HCT116 (cell line): ENCODE results near the gene ATP11B. TPM values are rescaled to one million over a fixed set of nuclear protein-coding genes. Genes with fewer than 3 reads are reported as not detected.

Experiments used
- ATAC-seq: fragments of 200-7000 bp; cut with Tn5 transposase; 2 replicates; pipeline ENCODE4 v1.9.1; 2020; ENCODE audit warnings: mild to moderate bottlenecking, moderate library complexity
- BruUV-seq: library from RNA; stranded (reverse); fragments of 400-500 nt; replicated peaks from 2 replicates; lab custom pipeline; 2021; lab: Mats Ljungman, UMichigan
- CTCF ChIA-PET: fragments of 300-600 bp; sonication (Branson Sonifier 250); formaldehyde crosslinking; loops from one replicate; lab custom pipeline; 2021; ENCODE audit warnings: antibody characterized with exemption; lab: Charles Lee
- POLR2A ChIA-PET: fragments of 300-600, 350-600 bp; sonication (Branson Sonifier 250); formaldehyde crosslinking; loops from one replicate; lab custom pipeline; 2021; ENCODE audit warnings: antibody characterized with exemption; lab: Charles Lee
- RAD21 ChIA-PET, 2 experiments: fragments of 300-600 bp; sonication (Branson Sonifier 250); formaldehyde crosslinking; loops; one replicate each; lab custom pipeline; 2023; ENCODE audit warnings: low total read pairs in 2 of 2; ENCODE audit not compliant: uncharacterized antibody in 2 of 2, unreplicated experiment in 2 of 2, low non-redundant PET in 1 of 2; lab: Charles Lee
- DNase-seq: peaks from one replicate; pipeline ENCODE4 v3.0.0-alpha.2; 2010; ENCODE audit warnings: low read depth, low spot score
- H2AFZ ChIP-seq: fragments of 200-600 bp; shearing (Covaris generic), sonication (generic); 2 replicates; pipeline ENCODE4 v1.6.1; 2017; ENCODE audit warnings: low read depth, mixed run types, mixed read lengths, antibody characterized with exemption, low read length; ENCODE audit not compliant: poor library complexity, severe bottlenecking
- H3K27ac ChIP-seq: 2 replicates; pipeline ENCODE4 v1.5.1; 2012; ENCODE audit warnings: low read depth, low read length
- H3K27me3 ChIP-seq: fragments of 200-600 bp; sonication (generic); 2 replicates; pipeline ENCODE4 v1.6.1; 2016; ENCODE audit warnings: mixed run types, low read length, mixed read lengths; ENCODE audit not compliant: insufficient read depth
- H3K36me3 ChIP-seq, 2 experiments: fragments of 200-500 bp in 1 of 2; fragments of 200-600 bp in 1 of 2; sonication (Bioruptor generic) in 1 of 2; sonication (generic) in 1 of 2; 2 replicates each; pipeline versions ENCODE4 v1.5.1 to v1.6.1; 2014 to 2016; ENCODE audit warnings: low read length in 2 of 2, inconsistent platforms in 1 of 2, mixed read lengths in 1 of 2, mixed run types in 1 of 2; ENCODE audit not compliant: insufficient read depth in 2 of 2, control insufficient read depth in 1 of 2
- H3K4me1 ChIP-seq, 2 experiments: fragments of 200-600 bp in 1 of 2; sonication (generic) in 1 of 2; 2 replicates each; pipeline versions ENCODE4 v1.5.1 to v1.6.1; 2012 to 2017; ENCODE audit warnings: low read length in 2 of 2, inconsistent platforms in 1 of 2, mild to moderate bottlenecking in 1 of 2, mixed read lengths in 1 of 2, mixed run types in 1 of 2, moderate library complexity in 1 of 2; ENCODE audit not compliant: insufficient read depth in 2 of 2, control insufficient read depth in 1 of 2
- H3K4me2 ChIP-seq: fragments of 200-600 bp; sonication (generic); 2 replicates; pipeline ENCODE4 v1.6.1; 2017; ENCODE audit warnings: mixed run types, low read length, mixed read lengths
- H3K4me3 ChIP-seq, 2 experiments: fragments of 200-600 bp in 1 of 2; sonication (generic) in 1 of 2; replicated peaks in 1 of 2; 2 replicates each; pipeline ENCODE4 v1.5.1; 2011 to 2016; ENCODE audit warnings: low read length in 2 of 2, control low read depth in 1 of 2, low read depth in 1 of 2, mild to moderate bottlenecking in 1 of 2, mixed read lengths in 1 of 2, mixed run types in 1 of 2
- H3K79me2 ChIP-seq: fragments of 200-600 bp; sonication (generic); 2 replicates; pipeline ENCODE4 v1.6.1; 2017; ENCODE audit warnings: mild to moderate bottlenecking, mixed run types, low read length, moderate library complexity, mixed read lengths; ENCODE audit not compliant: insufficient read depth
- H3K9ac ChIP-seq: fragments of 200-600 bp; sonication (generic); 2 replicates; pipeline ENCODE4 v1.6.1; 2016; ENCODE audit warnings: low read length, mixed read lengths
- H3K9me2 ChIP-seq: fragments of 200-600 bp; sonication (generic), shearing (Covaris generic); 2 replicates; pipeline ENCODE4 v1.6.1; 2017; ENCODE audit warnings: mixed run types, mild to moderate bottlenecking, moderate library complexity; ENCODE audit not compliant: insufficient read depth
- H3K9me3 ChIP-seq, 2 experiments: fragments of 200-500 bp in 1 of 2; fragments of 200-600 bp in 1 of 2; sonication (Bioruptor generic) in 1 of 2; sonication (generic) in 1 of 2; 2 replicates each; pipeline ENCODE4 v1.6.1; 2014 to 2017; ENCODE audit warnings: low read length in 2 of 2, mixed read lengths in 2 of 2, inconsistent platforms in 1 of 2, low read depth in 1 of 2, mild to moderate bottlenecking in 1 of 2, mixed run types in 1 of 2, moderate library complexity in 1 of 2; ENCODE audit not compliant: control insufficient read depth in 1 of 2, insufficient read depth in 1 of 2
- H4K20me1 ChIP-seq: fragments of 200-600 bp; sonication (generic), shearing (Covaris generic); 2 replicates; pipeline ENCODE4 v1.6.1; 2017; ENCODE audit warnings: mixed run types, mild to moderate bottlenecking, moderate library complexity; ENCODE audit not compliant: insufficient read depth
- ATF3 ChIP-seq: IDR thresholded peaks from 2 replicates; pipeline ENCODE4 v1.6.1; 2012
- ELF1 ChIP-seq: IDR thresholded peaks from 2 replicates; pipeline ENCODE4 v1.6.1; 2012; ENCODE audit warnings: low read depth, borderline replicate concordance
- EZH2 ChIP-seq: fragments of 200-600 bp; sonication (generic); IDR thresholded peaks from 2 replicates; pipeline ENCODE4 v1.6.1; 2017; ENCODE audit warnings: antibody characterized with exemption, mixed run types
- EZH2phosphoT487 ChIP-seq: fragments of 200-600 bp; IDR thresholded peaks from 2 replicates; pipeline ENCODE4 v1.6.1; 2018; ENCODE audit warnings: antibody characterized with exemption, borderline replicate concordance
- JUND ChIP-seq: IDR thresholded peaks from 2 replicates; pipeline ENCODE4 v1.6.1; 2012
- POLR2A ChIP-seq: IDR thresholded peaks from 2 replicates; pipeline ENCODE4 v1.7.0; 2011; ENCODE audit warnings: borderline replicate concordance; ENCODE audit not compliant: insufficient read depth, insufficient read length; ENCODE audit errors: extremely low read depth
- RAD21 ChIP-seq: IDR thresholded peaks from 2 replicates; pipeline ENCODE4 v1.6.1; 2012; ENCODE audit warnings: low read depth, mild to moderate bottlenecking
- SIN3A ChIP-seq: IDR thresholded peaks from 2 replicates; pipeline ENCODE4 v1.6.1; 2012; ENCODE audit warnings: low read depth
- SP1 ChIP-seq: IDR thresholded peaks from 2 replicates; pipeline ENCODE4 v1.6.1; 2012; ENCODE audit warnings: low read depth
- SRF ChIP-seq: IDR thresholded peaks from 2 replicates; pipeline ENCODE4 v1.6.1; 2012; ENCODE audit warnings: low read depth
- TCF7L2 ChIP-seq: IDR thresholded peaks from 2 replicates; pipeline ENCODE4 v1.7.0; 2011; ENCODE audit warnings: borderline replicate concordance, inconsistent platforms; ENCODE audit not compliant: insufficient read depth, insufficient read length; ENCODE audit errors: extremely low read depth
- YY1 ChIP-seq: IDR thresholded peaks from 2 replicates; pipeline ENCODE4 v1.6.1; 2011; ENCODE audit warnings: low read length, low read depth, moderate library complexity, mild to moderate bottlenecking; ENCODE audit not compliant: insufficient replicate concordance; ENCODE audit errors: extremely low read depth
- ZBTB33 ChIP-seq: IDR thresholded peaks from 2 replicates; pipeline ENCODE4 v1.6.1; 2011; ENCODE audit warnings: mild to moderate bottlenecking, low read length, moderate library complexity; ENCODE audit not compliant: insufficient replicate concordance; ENCODE audit errors: extremely low read depth
- ZNF274 ChIP-seq: fragments of 200-500 bp; sonication (Bioruptor generic); IDR thresholded peaks from 2 replicates; pipeline ENCODE4 v1.6.1; 2014; ENCODE audit warnings: mild to moderate bottlenecking, low read depth, low read length, inconsistent platforms
- intact Hi-C: fragments of 100-400 bp; cut with micrococcal nuclease; formaldehyde crosslinking; loops from 2 replicates; pipeline ENCODE4 v1.10.0; 2022
- total RNA-seq: library from RNA; stranded (reverse); gene quantifications from one replicate; pipeline ENCODE4 v1.2.1, GENCODE V29; 2021; ENCODE audit not compliant: unreplicated experiment
- TF ChIP-seq, protein P1 (sequence below): IDR thresholded peaks from 2 replicates; pipeline ENCODE4 v1.6.1; 2012; ENCODE audit warnings: low read depth
- TF ChIP-seq, protein P2 (sequence below), 3 experiments: fragments of 200-600 bp in 1 of 3; sonication (generic) in 1 of 3; IDR thresholded peaks in 2 of 3; conservative IDR thresholded peaks in 1 of 3; 2 replicates each; pipeline ENCODE4 v1.5.1; 2012 to 2017; ENCODE audit warnings: low read depth in 2 of 3, low read length in 2 of 3, antibody characterized with exemption in 1 of 3, borderline replicate concordance in 1 of 3, control low read depth in 1 of 3, mild to moderate bottlenecking in 1 of 3, mixed read lengths in 1 of 3, mixed run types in 1 of 3, moderate library complexity in 1 of 3; ENCODE audit not compliant: insufficient read depth in 1 of 3
- TF ChIP-seq, protein P3 (sequence below): IDR thresholded peaks from 2 replicates; pipeline ENCODE4 v1.6.1; 2012

Gene ATP11B
- total RNA-seq, 1 experiment from 2014 or later = 53.0 TPM

GRCh38 chr3:182784542-182784941, 8.8 kb upstream of the ATP11B start:
- no peak overlapping the region for H3K27ac ChIP-seq
- H2AFZ ChIP-seq = no peak overlapping the region
- no peak overlapping the region for H3K4me3 ChIP-seq
- no peak overlapping the region for H3K9ac ChIP-seq
- CTCF ChIA-PET = no interaction called here
- BruUV-seq = no TSS peak
- H3K9me2 ChIP-seq = no peaks in the 10 kb centered on the region
- ATAC-seq = no peak
- intact Hi-C loops = no loop called here
- TF ChIP-seq SIN3A (no peak), TCF7L2 (no peak), SRF (no peak), ATF3 (no peak), EZH2 (no peak), ZBTB33 (no peak), YY1 (no peak), ELF1 (no peak), SP1 (no peak), EZH2phosphoT487 (no peak), POLR2A (no peak), ZNF274 (no peak), JUND (no peak), RAD21 (no peak)
- TF ChIP-seq, protein P1, sequence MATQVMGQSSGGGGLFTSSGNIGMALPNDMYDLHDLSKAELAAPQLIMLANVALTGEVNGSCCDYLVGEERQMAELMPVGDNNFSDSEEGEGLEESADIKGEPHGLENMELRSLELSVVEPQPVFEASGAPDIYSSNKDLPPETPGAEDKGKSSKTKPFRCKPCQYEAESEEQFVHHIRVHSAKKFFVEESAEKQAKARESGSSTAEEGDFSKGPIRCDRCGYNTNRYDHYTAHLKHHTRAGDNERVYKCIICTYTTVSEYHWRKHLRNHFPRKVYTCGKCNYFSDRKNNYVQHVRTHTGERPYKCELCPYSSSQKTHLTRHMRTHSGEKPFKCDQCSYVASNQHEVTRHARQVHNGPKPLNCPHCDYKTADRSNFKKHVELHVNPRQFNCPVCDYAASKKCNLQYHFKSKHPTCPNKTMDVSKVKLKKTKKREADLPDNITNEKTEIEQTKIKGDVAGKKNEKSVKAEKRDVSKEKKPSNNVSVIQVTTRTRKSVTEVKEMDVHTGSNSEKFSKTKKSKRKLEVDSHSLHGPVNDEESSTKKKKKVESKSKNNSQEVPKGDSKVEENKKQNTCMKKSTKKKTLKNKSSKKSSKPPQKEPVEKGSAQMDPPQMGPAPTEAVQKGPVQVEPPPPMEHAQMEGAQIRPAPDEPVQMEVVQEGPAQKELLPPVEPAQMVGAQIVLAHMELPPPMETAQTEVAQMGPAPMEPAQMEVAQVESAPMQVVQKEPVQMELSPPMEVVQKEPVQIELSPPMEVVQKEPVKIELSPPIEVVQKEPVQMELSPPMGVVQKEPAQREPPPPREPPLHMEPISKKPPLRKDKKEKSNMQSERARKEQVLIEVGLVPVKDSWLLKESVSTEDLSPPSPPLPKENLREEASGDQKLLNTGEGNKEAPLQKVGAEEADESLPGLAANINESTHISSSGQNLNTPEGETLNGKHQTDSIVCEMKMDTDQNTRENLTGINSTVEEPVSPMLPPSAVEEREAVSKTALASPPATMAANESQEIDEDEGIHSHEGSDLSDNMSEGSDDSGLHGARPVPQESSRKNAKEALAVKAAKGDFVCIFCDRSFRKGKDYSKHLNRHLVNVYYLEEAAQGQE = no peak
- TF ChIP-seq, protein P2, sequence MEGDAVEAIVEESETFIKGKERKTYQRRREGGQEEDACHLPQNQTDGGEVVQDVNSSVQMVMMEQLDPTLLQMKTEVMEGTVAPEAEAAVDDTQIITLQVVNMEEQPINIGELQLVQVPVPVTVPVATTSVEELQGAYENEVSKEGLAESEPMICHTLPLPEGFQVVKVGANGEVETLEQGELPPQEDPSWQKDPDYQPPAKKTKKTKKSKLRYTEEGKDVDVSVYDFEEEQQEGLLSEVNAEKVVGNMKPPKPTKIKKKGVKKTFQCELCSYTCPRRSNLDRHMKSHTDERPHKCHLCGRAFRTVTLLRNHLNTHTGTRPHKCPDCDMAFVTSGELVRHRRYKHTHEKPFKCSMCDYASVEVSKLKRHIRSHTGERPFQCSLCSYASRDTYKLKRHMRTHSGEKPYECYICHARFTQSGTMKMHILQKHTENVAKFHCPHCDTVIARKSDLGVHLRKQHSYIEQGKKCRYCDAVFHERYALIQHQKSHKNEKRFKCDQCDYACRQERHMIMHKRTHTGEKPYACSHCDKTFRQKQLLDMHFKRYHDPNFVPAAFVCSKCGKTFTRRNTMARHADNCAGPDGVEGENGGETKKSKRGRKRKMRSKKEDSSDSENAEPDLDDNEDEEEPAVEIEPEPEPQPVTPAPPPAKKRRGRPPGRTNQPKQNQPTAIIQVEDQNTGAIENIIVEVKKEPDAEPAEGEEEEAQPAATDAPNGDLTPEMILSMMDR (IDR thresholded peaks at IDR 0.05 in 2 of 3, conservative IDR thresholded peaks at IDR 0.05 in 1 of 3; ENCODE audit: borderline replicate concordance in 1 of 3, insufficient read depth in 1 of 3, low read depth in 2 of 3, low read length in 2 of 3) = no peak
- TF ChIP-seq, protein P3, sequence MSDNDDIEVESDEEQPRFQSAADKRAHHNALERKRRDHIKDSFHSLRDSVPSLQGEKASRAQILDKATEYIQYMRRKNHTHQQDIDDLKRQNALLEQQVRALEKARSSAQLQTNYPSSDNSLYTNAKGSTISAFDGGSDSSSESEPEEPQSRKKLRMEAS = no peak
- H3K4me1 ChIP-seq = no peaks in the 10 kb centered on the region
- no peaks in the 10 kb centered on the region for H4K20me1 ChIP-seq
- no peaks in the 10 kb centered on the region for H3K9me3 ChIP-seq
- RAD21 ChIA-PET = no interaction called here
- H3K27me3 ChIP-seq = no peaks in the 10 kb centered on the region
- POLR2A ChIA-PET = no interaction called here
- H3K4me2 ChIP-seq = no peak overlapping the region
- H3K79me2 ChIP-seq = no peaks in the 10 kb centered on the region
- H3K36me3 ChIP-seq = no peaks in the 10 kb centered on the region
- no peak for DNase-seq
